CD4-positive, alpha-beta T cell treated with Interleukin-4 for 1 hour (primary cell): ENCODE data around the gene NACC2.

Experiments
- DNase-seq, 2 donors: peaks; one replicate each; pipeline ENCODE4 v3.0.0-alpha.2; 2020 to 2022

NACC2 gene

GRCh38 chr9:136091582-136092352 lies 3.3 kb downstream of the NACC2 start:
- DNase-seq: no peak

DNA sequence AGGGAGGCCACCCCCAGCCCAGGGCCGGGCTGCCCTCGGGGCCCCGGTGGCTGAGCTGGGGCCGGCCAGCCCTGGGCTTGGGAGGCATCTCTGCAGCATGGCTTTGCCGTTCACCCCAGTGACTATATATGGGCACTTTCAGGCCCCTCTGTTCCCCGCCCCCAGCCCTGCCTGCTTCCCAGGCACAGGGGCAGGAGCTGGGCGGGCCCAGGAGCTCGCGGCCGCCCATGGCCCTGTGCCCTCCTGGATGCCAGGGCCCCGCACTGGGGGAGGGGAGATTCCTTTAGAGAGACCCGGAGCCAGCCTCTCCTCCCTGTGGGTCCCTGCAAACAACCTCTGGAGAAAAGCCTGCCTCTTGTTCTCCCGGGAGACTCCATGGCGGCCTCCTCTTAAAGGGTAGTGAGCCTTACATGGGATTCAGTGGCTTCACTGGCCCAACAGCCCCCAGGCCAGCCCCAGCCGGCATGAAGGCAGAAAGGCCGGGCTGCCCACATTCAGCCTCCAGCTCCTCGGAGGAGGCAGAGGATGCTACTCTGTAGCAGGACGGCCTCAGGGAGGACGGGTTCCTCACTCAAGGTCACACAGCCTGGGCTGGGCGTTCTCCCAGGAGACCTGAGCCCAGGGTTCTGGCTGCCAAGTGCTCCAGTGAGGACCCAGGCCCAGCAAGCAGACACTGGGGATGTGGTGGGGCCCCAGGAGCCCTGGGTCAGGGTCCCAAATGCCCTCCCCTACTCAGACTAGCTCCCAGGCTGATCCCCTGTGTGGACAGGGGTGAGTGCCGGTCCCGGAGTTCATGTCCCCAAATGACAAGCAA lies 4.1 kb downstream of the NACC2 start:
- DNase-seq: no peak

GRCh38 chr9:136090056-136090735 lies 4.9 kb downstream of the NACC2 start:
- no peak for DNase-seq

- DNase-seq: peak in 1 of 2 donors; percentile 58
Measured at GRCh38 chr9:136089697-136090045, 5.4 kb downstream of the NACC2 start.

GRCh38 chr9:136088939-136089696 lies 6.0 kb downstream of the NACC2 start:
- no peak for DNase-seq

- DNase-seq: no peak
Measured at GRCh38 chr9:136088481-136088938, 6.6 kb downstream of the NACC2 start.

DNA sequence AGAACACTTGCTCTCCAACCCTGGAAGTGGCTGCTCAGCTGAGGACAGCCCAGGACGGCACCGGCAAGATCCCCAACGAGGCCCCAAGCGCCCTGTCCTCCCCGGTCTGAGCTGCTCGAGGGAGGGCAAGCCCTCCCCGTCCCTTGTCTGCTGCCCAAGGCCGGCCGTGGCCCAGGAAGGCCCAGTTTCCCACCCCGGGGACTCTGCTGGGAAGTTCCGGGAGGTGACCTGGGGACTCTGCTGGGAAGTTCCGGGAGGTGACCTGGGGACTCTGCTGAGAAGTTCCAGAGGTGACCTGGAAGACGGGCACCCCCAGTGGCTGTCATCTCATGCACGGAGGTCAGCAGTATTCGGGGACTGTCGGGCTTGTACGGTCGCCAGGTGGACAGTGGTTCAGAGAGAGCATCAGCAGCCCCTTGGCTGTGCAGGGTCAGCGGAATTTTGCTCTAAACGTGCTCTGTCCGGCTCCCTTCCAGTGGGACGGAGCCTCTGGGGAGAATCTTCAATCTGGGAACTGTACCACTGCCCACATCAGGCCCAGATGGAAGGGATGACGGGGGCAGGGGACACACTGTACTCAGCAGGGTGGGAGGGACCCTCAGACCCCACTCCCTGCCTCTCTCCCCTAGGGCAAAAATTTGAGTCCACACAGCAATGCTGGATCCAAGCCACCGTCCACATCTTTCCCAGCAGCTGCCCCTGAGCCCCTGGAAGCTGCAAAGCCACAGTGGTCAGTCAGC lies 7.2 kb downstream of the NACC2 start:
- DNase-seq: no peak

DNA sequence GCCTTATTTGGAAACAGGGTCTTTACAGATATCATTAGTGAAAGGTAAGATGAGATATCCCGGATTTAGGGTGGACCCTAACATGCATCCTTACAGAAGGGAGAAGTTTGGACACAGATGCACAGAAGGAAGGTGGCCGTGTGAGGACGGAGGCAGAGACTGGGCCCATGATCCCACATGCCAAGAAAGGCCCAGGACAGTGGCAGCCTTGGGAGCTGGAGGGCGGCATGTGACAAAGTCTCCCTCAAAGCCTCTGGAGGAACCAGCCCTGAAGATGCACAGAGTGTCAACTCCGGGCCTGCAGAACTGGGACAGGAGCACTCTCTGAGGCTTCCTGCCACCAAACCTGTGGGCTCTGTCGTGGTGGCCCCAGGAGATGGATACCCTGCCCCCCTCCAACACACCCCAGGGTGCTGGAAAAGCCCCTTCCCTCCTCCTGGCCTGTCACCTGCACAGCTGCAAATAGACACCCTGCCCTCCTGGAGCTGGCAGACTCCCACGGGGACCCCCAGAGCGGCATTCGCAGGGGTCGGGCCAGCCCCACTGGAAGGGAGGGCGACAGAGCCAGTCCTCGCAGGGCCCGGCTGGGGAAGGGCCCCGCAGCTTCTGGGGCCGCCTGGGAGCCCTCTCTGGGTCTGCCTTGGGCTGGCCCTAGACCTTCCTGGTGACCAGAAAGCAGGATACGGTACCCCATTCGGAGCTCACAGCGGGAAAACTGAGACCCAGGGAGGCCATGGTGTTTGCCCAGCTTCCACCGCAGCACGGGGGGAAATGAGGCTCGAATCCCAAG lies 7.9 kb downstream of the NACC2 start:
- no peak for DNase-seq

- DNase-seq: no peak
Measured at GRCh38 chr9:136086213-136086881, 8.7 kb downstream of the NACC2 start.

GRCh38 chr9:136085815-136086212 lies 9.3 kb downstream of the NACC2 start:
- no peak for DNase-seq

DNA sequence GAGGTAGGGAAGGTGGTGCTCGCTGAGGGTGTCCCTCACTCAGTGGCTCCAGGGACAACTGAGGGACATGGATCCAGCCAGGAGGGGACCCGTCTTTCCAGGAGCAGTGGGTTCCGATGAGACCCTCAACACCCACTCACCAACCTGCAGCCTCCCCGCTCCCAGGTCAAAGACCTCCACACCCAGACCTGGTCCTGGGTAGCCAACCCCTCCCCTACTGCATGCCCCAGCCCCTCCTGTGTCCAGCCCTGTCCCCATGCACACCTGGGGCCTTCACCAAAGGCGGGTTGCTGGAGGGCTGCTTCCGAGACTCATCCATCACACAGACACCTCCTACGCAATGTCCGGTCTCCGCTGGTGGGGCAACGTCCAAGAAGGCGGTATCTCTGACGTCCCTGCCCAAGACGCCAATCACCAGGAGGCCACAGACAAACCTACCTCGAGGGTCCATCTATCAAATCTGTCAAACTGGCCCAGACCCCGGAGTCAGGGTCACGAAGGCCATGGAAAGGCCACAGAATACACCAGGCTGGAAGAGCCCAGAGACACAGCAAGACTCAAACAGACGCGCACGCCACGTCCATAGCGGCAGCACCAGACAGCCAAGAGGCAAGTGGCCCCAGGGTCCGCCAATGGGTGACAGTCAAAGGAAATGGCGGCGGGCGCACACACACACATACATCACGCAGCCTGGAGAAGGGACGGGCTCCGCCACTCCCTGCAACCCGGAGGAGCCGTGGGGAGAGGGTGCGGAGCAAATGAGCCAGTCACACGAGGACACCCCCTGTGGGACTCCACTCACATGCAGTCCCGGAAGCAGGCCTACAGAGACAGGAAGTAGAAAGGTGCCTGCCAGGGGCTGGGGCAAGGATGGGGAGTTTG lies 10.8 kb downstream of the NACC2 start:
- DNase-seq: no peak

DNA sequence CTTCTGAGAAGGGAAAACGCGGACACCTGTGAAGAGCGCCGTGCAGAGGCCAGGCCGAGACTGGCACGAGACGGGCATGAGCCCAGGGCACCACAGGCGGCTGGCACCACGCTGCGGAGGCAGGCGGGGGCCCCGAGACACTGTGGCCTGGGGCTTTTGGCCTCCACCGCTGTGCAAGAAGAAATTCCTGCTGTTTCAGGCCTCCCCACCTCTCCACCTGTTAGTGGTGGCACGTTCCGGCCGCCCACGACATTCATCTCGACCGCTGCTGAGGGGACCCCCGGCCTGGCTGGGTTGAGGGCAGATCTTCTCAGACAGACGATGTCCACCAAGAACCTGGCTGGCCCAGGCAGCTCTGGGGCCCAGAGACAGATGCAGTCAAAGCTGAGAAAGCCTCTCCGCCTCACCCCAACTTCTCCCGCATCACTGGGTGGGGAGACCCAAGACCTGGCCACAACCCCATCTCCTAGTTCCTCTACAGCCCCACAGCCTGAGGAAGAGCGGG lies 11.5 kb downstream of the NACC2 start:
- no peak for DNase-seq

DNA sequence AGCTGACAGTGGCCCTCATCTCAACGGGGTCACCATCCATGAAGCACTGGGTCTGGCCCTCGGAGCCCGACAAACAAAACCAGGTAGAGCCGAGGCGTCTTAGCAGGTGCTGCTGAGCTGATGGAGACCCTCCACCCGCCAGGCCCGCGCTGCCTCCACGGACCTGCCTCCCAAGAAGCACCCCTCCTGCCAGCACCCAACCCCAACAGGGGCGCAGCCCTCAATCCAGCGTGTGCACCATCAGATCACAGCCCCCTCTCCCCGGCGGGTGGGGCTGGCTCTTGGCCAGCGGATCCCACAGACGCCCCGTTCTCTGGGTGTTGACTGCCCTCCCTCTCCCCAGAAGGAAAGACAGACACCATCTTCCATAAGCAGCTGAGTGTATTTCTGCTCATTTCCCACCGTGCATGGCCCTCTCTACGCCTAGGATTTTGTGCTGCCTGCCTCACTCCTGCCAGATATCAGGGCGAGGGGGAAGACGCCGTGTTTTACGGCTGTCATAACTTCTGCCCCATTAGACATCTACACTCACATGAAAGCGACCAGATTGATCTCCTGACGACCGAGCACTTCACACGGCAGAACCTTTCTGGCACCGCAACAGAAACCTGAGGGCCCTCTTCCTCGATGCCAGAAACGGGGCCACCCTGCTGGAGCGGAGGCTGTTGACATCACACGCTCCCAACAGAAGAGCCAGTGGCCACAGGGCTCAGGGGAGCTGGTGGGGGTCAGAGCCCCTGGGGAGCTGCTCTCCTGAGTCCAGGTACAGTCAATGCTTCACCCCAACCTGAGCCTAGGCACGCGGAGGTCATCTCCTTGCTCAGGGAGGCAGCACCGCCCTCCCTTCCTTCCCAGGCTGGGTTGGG lies 12.4 kb downstream of the NACC2 start:
- DNase-seq: no peak

DNA sequence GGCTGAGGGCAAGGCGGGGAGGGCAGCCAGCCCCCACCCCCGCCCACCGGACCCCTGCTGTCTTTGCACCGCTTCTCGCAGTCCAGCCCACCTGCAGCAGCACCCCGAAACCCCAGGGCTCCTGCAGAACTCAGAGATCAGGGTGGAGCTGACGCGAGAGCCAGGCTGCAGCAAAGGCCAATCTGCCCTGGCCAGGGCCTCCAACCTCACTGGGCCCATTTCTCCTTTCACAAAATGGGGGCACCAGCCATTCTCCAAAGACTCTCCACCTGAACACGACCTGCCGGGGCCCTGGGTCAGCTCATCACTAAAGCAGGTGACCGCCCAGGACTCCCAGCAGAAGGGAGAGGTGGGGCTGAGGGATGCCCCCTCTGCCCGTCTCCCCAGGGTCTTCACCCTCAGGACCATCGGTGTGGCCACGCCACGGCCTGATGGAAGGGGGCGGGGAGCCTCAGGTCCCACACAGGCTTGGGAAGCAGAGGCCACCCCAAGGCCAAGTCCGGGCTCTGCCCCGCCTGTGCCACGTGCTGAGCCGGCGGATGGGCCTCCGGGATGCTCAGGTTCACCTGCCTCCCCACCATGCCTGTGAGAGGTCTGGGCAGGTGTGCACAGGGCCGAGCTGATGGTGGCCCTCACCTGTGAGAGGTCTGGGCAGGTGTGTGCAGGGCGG lies 13.1 kb downstream of the NACC2 start:
- no peak for DNase-seq

DNA sequence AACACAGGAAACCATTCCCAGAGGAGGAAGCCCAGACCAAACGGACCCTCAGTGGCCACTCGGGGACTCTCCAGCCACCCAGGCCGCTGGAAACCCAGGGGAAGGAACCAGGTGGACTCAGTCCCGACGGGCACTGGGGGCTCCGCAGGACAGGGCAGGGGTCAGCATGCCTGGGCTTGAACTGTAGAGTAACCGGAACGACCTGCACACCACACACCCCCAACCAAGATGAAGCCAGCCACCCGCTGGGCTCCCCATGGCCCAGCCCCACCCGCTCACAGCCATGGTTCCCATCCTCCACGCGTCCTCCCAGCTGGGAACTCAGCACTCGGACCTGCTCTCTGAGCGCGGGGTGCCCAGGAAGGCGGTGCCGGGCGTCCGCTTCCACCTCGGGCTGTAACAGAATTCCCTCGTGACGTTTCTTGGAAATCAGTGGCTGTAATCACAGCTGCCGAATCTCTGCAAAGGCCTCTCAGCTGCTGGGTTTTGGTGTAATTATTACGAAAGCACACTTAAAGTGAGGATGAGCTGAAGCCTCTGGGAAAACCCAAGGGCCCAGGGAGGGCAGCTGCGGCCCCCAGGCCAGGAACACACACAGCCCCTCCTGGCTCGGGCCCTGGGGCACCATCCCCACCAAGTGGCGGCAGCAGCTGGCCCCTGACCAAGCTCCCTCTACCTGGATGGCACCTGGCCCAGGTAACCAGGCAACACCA lies 13.8 kb downstream of the NACC2 start:
- DNase-seq: no peak

- DNase-seq: no peak
Measured at GRCh38 chr9:136080716-136081112, 14.4 kb downstream of the NACC2 start.

DNA sequence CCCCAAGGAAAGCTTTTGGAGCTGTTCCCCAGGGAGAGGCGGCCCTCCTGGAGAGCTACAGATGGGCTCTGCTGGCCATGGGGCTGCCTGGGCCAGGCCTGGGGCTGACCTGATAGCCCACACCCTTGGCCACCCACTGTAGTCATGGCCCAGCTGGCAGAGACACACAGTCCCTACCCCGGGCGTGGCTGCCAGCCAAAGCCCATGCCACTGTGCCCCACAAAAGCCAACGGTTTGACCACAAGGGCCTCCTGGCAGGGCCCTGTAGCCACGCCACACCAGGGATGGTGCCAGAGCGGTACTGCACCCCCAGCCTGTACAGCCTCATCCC lies 15.2 kb downstream of the NACC2 start:
- DNase-seq: no peak
